GM18907 (cell line): ENCODE measurements around the gene IL1RAP.

Experiments
- ATAC-seq: cut with Tn5 transposase; IDR thresholded peaks from one replicate; pipeline ENCODE4 v1.9.1; 2021; ENCODE audit warnings: mild to moderate bottlenecking, moderate library complexity; ENCODE audit not compliant: unreplicated experiment

IL1RAP gene

DNA sequence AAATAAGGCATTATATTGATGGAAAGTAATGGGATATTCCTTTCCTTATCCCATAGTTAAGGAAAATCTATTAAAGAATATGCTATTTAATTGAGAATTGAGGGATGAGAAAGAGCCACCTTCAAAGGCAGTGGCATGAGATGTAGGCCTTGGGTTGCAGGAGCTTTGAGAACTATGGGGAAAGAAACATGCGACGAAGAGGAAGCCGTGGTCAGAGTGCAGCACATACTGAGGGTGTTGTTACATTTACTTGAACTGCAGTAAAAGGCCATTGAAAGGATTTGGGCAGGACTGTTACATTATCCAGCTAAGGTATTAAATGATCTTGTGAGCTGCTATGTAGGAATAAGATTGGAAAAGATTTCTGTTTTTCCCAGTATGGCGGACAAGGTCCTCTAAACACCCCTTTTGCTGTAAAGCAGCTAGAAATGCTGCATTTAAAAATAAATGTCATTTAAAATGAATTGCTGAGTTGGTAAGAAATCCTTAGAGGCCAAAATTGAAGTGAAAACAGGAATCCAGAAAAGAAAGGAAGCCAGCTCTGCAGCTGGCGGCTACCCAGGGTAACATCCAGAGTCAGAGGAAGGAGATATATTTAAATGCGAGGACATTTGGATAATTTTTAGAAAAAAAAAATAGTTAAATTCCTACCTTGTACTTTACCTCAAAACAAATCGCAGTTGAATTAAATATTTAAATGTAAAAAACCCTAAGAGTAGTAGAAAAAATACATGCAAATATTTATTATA is 61.7 kb downstream of the IL1RAP start:
- no peak for ATAC-seq

GRCh38 chr3:190577225-190577624 is 63.3 kb downstream of the IL1RAP start:
- ATAC-seq = no peak

DNA sequence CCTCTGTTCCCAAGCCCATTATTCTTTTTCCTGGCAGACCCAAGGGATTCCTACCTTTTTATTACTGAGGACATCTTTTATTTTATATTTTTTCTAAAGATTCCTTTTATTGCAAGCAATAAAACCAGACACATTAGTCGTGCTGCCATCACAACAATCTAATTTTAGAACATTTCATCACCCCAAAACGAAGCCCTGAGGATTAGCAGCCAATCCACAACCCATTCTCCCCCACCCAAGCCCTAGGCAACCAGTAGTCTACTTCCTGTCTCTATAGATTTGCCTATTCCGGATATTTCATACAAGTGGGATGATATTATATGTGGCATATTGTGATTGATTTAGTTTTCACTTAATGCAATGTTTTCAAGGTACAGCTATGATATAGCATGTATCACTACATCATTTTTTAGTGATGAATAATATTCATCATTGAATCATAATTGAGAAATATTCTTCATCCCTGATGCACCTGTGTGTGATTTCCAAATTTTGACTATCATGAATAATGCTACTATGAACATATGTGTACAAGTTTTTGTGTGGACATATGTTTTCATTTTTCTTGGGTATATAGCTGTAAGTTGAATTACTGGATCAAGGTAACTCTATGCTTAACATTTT is 65.7 kb downstream of the IL1RAP start:
- no peak for ATAC-seq

- ATAC-seq = no peak
These were observed 66.5 kb downstream of the IL1RAP start for GRCh38 chr3:190580417-190580816.

GRCh38 chr3:190581041-190581541 is 67.2 kb downstream of the IL1RAP start:
- peak; percentile 44 for ATAC-seq

DNA sequence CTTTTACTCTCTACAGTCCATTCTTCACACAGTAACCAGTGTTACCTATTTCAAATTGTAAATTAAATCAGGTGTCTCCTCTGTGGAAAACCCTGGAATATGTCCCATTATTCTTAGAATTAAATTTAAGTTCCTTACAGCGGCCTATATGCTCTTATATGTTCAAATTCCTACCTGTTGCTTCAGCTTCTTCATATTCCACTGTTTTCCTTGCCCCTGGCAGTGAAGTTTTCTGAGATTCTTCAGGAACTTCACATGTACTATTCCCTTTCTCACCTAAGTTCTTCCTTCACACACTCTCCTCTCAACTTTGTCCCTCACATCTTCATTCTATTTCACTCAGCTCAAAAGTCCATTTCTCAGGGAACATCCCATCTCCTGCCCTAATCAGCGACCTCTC is 68.8 kb downstream of the IL1RAP start:
- no peak for ATAC-seq

- peak; percentile 25 for ATAC-seq
These were observed 72.1 kb downstream of the IL1RAP start for GRCh38 chr3:190585805-190586630.

DNA sequence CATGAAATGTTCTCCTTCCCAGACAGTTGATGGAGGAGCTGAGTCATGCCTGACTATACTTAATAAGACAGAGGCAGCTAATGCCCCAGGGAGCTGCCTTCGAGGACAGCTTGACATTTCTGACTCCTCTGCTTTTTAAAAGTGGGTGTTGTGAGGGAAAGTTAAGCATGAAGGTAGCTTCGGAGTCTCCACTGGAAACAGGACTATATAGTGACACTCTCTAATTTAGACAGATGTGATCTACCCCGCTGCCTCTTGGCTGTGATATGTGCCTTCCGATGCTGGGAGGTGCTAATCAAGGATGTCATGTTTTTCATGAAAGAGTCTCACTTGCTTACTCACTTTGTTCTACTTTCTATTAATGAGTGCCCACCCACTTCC is 72.7 kb downstream of the IL1RAP start:
- ATAC-seq = peak; percentile 97

DNA sequence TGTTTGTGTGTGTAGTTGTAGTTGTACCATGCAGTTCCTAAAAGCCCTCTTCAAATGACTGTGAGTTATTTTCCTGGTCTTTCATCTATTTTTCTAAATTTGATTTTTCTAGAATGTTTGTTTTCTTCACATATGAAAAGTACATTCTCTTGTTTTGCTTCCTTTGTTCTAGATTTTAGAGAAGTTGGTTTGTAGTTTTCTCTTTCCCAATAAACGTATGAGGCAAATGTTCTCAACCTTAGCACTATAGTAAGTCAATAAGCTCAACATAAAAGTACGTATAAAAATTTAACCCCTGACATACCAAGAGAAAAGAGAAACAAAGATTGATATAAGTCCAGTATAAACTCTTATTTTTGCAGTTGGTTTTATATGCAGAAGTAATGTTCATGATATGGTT is 74.7 kb downstream of the IL1RAP start:
- no peak for ATAC-seq

DNA sequence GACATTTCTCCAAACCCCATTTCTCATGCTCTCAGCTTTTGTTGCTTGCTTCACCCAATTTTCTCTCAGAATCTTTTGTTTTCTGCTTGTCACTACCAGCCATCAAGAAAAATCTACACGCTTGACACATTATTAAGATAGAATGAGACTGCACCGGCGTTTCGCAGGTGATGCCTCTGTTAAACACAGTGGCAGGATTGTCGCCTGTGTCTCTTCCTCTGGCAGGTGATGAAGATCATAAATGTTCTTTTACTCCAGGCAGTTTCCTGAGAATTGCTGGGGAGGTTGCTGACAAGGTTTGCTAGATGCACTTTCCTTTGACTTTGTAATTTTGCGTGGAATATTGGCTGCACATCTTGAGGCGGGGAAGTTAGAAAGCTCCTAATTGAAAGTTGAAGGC is 75.4 kb downstream of the IL1RAP start:
- ATAC-seq = no peak

DNA sequence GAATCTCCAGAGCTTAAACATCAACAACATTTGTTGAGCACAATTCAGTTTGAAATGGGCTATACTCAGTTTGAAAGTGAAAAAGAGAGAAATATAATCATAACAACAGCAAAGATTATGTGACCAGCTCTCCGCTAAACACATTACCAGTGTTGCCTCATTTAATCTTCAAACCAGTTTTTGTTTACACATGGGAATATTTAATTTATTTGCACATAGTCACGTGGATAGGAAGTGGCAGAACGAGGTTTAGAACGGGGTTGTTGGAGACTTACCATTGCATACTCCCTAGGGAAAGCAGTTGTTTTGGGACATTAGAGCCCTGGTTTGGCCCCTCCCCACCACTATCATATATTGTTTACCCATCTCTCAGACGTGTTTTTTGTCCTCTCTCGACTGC is 77.2 kb downstream of the IL1RAP start:
- ATAC-seq = no peak

DNA sequence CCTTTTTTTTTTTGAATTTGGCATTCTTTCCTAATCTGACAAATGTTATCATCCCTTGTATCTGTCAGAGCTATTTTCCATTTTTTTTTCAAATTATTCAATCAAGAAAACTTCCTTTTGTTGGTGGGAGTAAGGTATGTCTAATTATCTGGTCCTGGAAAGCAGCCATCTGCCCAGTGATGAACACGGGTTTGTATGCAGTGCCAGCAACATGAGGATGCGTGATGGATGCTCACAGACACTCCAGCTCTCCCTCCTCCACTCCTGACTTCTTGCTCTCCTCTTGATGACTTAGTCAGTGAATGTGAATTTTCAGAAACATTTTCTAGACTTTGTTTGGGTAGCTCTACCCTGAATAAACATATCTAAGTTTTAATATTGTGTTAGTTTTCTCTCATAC is 79.2 kb downstream of the IL1RAP start:
- ATAC-seq = no peak

DNA sequence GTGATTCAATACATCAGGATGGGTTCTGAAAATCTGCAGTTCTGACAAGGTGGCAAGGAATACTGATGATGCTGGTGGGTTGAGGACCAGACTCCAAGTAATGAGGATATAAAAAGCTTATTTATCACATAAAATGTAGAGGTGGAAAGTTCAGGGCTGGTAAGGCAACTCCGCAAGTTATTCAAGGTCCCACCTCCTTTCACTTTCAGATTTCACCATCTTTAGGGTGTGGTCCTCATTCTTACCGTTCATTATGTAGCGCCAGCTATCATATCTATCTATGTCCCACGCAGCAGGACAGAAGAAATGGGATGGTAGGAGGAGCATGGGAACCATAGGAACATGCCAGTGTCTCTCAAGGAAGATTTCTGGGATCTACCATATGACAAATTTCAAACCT is 80.3 kb downstream of the IL1RAP start:
- ATAC-seq = no peak

- no peak for ATAC-seq
These were observed 81.4 kb downstream of the IL1RAP start for GRCh38 chr3:190595179-190595795.

DNA sequence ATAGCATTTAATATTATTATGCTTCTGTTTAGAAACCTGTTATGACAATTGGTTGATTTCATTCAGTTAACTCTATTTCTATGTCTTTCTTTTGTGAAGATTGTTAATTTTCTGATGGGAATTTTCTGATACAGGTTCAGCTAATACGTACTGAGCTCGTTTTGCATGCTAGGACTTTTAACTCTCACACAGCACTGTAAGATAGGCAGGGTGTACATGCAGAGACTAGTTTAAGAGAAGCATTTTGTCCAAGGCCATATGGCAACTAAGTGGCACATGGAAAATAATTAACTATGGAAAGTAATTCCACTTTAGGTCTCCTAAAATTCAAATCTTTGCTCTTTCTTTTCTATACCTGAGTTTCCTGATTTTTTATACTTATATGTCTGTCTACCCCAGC is 81.9 kb downstream of the IL1RAP start:
- no peak for ATAC-seq

DNA sequence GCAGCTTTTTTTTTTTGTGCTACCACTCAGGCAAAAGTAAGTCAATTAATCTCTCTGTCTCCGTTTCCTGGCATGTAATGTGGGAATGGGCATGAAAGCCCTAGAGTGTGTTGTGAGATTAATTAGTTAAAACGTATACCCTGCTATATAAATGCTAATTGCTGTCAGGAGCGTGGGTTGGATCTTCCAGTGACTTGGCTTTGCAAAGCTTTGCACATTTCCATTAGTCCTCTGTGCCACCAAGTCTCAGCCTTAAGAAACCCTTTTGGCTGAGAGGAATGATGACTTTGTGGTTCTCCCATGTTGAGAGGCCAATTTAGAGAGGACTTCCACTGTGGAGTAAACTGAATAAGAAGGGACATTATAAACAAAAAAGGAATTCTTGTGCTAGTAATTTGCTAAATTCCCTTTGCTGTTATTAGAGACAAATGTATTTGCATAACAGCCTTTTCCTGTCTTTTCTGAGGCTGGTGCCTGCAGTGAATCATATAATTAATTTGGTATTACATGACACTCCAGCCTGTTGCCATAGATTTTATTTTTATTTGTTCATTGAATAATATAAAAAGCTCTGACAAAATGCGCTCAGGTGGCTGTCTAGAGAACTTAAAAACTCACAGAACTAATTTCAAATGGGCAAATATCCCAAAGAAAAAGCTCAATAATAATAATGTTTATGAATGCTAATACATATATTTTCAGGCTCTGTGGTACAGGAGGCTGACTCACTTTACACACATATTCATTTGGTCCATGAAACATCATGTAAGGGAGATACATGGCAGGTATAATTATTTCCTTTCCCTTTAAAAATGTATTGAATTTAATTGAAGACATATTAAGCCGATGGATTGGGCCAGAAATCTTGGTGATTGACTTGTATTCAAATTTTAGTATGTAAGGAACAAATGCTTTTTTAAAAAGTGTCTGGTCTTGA is 82.7 kb downstream of the IL1RAP start:
- no peak for ATAC-seq

DNA sequence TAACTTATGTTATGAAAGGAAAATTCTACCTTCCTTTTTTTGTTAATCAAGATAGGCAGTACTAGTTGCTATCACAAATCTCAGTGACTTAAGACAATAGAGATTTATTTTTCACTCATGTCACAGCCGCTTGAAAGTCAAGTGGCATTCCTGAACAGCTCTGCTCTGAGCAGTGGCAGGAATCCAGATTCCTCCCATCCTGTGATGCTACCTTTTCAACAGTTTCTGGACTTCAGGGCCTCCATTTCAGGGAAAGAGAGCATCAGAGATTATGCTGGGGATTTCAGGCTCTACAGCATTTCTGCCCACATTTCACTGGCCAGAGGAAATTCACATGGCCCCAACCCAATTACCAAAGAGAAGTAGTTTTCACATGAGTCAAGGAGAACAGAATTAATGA is 83.4 kb downstream of the IL1RAP start:
- no peak for ATAC-seq

GRCh38 chr3:190601622-190602021 is 87.7 kb downstream of the IL1RAP start:
- ATAC-seq = no peak

DNA sequence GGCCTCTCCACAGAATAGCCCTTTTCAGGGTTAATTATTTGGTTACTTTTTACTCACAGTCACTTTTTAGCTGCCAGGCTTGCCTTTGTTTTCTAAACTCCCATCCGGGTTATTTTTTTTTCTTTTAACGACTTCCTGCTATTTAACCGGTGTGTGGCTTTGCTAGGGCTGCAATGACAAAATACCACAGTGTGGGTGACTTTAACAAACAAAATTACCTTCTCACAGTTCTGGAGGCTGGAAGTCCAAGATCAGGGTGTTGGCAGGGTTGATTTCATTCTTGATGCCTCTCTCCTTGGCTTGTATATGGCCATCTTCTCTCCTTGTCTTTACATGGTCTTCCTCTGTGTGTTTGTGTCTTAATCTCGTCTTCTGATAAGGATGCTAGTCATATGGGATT is 91.5 kb downstream of the IL1RAP start:
- no peak for ATAC-seq

DNA sequence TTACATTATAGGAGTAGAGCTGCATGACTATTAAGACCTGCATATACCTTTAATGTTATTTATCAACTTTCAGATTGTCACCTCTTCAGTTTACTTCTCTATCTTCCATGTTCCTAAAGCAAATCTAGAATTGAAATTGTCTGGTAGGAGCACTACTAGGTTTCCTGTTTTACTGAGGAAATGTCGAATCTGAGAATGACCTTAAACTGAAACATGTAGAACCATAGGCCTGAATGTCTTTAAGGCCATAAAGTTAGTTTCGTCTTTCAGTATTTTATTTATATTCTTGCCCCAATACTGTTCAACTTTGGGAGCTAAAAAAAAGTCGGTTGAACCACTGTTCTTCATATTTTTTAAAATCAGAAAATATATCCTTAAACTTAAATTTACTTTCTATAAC is 92.7 kb downstream of the IL1RAP start:
- ATAC-seq = no peak
